ENCODE measurements around the gene CDKAL1.
"Not testable (repeated sequence)": the region's sequence is repeated elsewhere in the genome, so short reads cannot be mapped to it uniquely, and the experiment has no call there.

Gene CDKAL1

DNA sequence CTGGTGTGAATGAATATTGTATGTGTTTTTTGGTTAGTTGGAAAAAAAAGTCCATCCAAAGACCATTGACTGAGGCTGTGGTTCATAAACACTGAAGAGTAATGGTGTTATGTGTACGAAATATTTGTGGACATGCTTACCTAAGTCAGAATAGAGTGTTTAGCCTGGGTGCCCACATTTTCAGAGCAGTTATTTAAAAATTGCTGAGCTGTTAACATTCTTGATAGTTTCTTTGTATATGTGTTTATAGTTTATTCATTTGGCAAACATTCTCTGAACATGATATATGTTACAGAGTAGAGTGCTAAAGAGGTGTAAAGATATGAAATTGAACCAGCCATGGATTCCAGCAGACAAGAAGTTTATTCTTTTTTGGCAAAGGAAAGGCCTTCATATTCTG lies 20.6 kb downstream of the CDKAL1 start:
- no peak for DNase-seq

DNA sequence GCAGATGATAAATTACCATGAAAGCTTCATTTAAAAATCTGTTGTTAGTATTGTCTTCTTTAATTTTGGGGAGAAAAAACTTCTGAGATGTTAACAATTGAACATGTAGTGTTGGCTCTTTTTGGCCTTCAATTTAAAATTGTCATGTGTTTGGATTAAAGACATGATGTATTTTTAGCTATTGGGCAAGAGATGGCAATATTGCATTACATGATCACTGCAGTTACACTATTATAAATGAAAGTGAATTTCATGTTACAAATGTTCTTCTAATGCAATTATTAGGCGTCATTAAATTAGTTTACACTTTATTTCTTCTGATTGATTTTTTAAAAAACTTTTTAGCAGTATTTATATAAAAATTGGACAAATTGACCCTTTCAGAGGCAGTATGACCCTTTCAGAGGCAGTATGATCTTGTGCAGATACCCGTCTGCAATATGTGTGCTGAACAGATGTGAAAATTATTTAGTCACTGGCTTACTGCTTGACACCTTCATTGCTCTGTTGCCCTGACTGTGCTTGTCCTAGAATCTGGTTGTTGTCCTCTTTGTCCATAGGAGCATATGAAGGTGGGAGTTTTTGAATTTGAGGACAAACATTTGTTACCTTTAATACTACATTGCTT lies 25.8 kb downstream of the CDKAL1 start:
- DNase-seq: no peak

DNA sequence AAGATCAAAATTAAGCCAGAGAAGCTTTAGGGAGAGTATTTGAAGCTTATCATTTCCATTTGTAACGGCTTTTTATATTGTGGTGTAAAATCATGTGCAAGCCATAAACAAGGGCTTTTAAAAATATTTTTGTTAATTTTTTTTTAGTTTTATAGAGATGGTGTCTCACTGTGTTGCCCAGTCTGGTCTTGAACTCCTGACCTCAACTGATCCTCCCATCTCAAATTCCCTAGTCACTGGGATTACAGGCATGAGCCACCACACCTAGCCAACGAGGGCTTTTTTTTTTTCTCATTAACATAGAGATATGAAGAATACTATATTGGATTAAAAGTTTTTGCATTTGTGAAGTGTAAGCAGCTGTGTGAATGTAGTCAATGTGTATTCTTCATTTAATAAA lies 29.1 kb downstream of the CDKAL1 start:
- DNase-seq: no peak

DNA sequence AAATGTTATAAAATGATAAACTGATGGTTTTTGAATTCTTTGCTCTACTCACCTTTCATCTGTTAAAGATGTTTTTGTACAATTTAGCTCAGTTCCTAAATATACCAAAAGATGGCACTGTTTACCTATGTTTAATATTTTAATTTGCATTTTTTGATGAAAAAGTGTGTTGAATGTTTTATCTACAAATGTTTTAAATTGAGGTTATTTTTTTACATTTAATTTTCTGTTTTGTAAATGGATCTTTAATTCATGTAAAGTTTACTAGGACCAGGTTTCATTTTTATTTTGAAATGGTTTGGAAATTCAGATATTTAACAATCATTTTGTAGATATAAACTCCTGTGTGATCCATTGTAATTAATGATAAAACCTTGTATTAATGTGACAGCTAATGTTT lies 30.0 kb downstream of the CDKAL1 start:
- no peak for DNase-seq

DNA sequence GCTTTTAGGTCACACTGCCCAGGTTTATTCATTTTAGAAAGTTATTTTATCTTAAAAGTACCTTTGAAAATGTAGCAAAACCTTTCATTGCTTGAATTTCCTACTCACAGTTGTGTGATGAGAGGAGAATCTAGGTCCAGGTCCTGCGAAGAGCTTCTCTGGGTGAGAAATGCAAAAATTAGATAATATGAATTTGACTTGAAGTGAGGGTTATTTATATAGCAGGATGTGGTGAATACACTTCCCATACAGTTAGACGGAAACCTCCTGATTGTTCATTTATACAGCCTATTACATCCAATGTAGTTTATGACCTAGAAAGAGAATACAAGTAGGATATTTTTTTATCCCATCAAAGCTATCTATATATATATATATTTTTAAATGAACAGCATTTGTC lies 30.5 kb downstream of the CDKAL1 start:
- no peak for DNase-seq

DNA sequence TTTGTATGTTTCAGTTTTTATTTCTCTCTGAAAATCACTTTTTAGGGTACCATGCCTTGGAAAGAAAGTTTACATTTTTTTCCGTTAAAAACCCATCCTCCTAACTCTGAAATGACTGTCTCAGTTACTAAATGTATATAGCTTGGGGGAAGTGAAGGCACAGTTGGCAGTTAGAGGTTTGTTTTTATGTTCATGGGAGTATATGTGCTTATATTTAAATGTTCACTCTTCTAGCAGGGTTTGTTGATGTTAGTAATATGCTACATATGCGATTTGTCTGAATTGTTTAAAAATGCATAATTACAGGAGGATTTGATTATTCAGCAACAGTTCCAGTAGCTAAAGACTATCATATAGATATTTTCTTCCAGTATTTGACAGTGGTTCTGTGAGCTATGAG lies 31.1 kb downstream of the CDKAL1 start:
- no peak for DNase-seq

DNA sequence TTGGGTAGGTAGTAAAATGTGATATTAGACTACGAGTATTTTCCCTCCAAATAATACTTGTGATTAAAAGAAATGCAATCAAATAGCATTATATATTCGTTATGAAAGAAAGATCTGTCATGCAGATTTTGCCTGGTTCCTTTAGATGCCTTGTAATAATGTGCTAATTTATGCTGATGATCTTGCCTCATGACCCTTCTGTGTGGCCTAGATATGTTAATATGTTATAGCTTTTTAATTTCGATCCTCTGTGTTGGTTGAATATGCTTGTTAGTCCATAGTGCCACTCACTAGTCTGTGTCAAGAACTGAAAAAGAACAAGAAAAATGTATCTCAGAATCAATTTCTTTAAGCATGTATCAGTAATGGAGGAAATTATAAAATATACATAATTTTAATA lies 31.9 kb downstream of the CDKAL1 start:
- DNase-seq: no peak

DNA sequence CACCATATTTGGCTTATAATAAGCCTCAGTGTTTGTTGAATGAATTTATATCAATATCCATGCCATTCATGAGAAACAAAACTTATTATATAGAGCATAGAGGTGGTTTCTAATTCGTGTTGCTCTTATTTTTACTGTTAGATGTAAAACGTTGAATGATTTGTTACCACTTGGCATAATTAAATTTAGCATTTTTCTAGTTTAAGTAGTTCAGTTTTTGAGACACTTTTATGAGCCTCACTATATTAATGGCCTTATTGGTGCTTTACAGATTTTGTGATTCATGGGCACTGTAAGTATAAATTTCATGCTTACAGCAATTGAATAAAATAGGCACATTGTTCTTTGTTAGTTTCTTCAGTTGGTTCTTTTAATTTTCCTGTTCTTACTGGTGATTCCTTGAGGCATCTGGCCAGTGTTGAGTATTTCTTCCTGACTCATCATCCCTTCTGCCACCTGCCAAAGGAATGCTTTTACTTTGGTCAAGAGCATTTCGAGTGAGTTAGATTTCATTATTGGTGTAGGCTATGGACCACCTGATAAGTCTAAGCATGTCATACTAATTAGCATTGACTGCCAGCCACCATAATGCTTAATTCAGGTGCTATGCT lies 34.8 kb downstream of the CDKAL1 start:
- DNase-seq: no peak

DNA sequence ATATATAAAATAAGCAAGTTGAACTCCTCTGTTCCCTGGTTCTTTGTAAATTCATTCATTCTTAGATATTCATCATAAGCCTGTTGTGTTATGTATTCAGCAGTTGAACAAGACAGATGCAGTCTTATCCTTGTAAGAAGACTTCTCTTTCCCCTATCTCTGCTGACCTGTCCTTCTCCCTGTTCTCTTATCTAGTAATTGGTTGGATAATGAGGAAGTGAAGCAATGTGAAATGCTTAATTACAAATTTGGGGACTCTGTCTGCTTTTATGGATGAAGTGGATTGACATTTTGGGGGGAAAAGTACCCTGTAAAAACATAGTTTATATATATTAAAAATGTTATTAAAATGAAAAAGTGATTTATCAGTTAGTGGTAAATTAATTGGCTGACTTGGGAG lies 37.0 kb downstream of the CDKAL1 start:
- no peak for DNase-seq

DNA sequence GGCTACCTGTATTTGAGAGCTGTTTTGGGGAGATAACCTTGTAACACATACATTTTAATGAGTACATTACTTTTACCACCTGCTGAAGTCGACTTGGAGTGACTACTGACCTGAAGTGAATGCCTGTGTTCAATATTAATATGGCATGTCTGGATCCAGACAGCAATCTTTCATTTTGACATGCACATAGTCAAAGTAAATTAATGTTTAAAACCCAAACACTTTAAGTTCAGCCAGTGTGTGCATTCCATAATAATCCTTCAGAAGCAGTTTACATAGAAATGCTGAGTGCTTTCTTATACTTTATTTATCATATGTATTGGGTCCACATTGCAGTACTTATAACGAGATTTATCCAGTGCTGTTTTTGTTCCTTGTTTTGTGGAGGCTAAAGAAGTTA lies 38.0 kb downstream of the CDKAL1 start:
- no peak for DNase-seq

DNA sequence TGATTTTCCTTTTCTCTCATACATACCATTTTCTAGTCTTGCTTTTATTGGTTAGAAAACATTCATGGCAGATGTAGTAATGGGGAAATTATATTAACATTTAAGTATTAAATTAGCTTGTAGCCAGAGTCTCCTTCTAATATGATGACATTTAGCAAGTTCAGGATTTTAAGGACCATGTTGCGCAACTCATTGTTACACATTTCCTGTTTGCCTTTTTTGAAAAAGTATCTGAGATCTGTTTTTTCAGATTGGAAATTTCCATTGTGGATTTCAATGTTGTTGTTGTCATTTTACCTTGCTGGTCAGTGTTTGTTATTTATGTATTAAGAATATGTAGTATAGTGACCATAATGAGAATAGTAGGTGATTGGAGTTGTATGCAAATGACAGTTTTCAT lies 38.7 kb downstream of the CDKAL1 start:
- no peak for DNase-seq

DNA sequence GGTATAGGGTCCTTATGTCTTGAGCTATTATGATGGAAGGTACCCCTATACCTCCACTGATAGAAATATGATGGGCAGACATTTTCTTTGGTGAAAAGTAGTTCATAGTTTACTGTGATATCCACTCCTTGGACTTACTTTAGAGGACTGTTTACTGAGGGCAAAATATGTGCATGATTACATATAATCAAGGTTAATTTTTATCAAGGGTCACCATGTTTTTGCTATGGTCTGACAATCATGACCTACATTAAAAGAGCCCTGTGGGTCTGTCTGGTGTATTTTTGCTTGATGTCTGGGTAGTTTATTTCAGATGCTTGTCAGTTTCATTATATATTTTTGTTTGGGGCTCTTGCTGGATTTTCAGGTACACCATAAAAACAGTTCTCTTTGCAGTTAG lies 40.1 kb downstream of the CDKAL1 start:
- DNase-seq: no peak

DNA sequence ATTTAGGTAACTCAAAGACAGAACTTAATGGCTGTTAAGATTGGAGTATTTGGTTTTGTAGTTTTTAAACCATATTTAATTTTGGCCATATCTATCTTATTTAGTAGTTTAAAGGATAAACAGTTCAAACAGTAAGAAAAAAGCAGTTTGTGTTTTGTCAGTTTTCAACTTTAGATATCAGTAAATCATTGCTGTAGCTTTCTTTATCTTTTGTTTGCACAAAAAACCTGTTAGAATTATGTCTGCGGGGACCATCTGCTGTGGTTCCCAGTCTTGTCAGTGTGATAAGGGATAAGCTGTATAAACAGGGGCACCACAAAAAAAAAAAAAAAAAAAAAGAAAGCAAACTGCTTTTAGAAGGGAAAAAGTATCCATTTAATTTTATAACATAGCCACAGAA lies 40.9 kb downstream of the CDKAL1 start:
- DNase-seq: no peak

DNA sequence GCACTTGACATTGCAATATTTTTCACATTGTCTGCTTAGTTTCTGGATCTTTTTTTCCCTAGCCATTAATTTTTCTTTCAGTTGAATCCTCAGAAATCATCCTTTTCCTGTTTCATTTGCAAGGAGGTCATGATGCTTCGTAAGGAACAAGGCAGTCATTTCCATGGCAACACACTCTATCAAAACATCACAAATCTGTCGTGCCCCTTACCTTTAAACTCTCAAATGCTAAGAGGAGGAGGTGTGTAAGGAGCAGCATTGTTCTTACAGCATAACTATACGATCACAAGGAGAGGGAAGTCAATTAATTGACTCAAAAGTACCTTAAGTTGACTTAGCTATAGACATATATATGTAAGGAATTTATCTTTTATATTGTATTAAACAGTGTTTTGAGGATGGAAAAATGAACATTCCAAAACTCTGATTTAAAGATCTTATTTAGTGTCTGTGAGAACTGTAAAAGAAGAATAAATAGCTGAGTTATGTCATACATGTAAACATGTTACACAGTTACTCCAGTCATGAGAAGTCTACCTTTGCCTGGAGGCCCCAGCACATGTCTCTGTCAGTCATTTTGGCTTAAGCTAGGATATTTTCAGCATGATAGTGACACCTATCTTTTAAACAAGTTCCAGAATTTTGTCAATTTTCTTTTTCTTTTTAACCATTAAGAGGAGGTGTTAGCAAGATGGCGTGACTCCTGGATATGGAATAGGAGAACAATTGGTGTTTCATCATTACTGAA lies 41.6 kb downstream of the CDKAL1 start:
- DNase-seq: no peak

DNA sequence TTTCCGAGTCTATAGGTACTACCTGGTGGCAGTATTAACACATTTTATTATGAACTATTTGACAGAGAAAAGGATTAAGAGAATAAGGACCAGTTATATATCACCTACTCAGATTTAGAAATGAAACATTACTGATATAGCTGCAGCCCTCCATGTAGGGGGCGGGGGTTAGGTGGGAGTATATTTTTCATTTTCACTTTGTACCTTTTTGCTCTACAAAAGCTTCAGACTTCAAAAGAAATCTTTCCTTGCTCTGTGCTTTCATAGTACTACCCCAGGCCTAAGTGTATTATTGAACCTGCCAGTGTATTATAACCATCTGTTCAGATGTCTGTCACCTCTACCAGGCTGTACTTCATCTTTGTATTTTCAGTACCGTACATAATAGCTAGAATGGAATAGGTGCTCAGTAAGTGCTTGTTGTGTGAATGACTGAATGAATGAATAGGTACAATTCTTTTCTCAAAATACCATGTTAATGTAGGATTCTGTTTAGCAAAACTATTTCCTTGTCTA lies 43.0 kb downstream of the CDKAL1 start:
- DNase-seq: no peak

DNA sequence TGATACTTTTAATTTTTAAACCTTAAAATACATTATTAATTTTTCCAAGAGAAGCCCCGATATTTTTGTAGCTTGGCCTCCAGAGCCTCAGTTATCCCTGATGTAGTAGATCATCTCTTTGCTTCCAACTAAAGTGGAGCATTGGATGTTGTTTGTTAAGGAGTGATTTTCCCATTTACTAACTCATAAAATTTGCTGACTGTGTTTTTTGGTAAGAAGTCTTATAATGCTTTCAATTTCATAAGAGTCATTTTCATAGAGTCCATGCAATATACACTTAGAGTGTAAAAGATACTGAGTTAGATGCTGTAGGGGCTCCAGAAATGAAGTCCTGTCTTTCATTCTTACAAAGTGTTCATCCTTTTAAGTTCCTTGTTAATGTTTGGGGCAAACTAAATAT lies 46.8 kb downstream of the CDKAL1 start:
- no peak for DNase-seq

DNA sequence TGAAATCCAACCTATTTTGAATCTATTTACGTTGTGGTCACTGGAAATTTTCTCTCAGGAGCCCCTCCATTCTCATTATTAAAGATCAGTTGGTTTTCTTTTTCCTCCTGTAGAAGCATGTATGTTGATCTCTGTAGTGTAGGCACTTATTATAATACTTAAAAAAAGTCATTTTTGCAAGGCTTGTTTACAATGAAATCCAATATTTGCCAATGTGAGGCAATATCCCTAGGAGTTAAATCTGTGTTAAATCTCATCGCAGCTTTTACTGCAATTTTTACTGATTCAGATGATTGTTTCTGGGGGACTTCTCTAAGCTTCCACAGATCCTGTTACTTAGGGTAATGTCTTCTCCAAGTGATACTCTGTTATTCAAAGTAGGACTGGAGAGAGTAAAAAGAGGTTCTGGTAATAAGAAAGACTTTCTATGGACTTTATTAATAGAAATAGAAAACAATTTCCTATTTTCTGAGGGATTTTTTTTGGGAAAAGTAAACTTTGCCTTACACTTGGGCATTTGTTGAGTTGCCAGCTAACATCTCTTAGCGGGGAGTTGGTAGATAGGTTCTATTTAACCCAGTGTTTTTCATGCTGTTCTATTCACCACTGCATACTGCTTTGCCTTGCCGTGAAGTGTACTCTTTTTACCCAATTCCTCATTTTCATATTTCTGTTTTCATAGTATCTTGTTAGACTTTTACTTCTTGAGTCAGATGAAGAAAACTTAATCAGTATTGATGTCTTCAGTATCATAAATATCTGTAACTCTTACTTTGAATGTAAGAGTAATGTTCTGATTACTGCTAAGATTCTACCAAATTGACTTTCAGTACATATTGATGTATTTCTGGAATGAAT lies 48.6 kb downstream of the CDKAL1 start:
- DNase-seq: no peak

DNA sequence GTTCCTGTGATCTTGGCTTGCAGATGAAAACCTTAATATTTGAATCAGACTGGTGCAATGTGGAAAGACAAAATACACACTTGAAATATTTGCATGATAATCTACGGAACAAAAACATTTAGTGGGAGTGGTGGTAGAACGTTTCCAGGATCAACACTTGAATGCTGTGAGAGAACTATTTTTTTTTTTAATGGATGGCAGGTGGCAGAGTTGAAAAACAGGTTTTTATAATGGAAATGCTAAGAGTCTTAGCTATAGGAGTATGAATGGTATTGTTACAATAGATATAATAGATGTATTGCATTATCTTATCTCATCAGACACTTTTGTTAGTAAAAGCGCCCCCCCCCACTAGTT lies 49.2 kb downstream of the CDKAL1 start:
- no peak for DNase-seq

DNA sequence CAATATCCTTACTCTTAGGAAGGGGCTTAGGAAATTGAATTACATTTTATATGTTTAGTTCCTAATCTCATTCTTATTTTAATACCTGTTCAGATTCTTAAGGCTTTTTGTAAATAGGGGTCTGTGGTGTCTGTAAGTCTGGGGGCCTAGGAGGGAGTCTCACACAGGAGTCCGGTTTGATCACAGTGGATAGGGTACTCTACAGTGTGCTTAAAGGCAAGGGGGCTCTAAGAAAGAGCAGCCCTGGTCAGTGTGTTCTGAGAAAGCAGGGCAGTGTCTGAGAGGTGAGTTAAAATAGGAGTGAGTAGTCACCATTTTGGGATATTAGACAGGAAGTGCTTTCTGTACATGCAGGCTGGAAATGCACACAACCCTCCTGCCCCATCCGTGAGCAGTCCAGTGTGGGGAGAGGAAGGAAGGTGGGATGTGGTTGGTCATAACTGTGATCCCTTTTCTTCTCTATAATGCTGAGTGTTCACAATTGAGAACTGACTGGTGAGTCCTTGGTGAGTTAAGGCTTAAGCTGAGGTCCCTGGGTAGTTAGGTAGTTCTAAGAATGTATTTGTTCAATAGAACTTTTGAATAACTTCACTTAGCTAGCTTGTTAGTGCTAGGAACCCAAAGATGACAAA lies 50.0 kb downstream of the CDKAL1 start:
- DNase-seq: no peak

DNA sequence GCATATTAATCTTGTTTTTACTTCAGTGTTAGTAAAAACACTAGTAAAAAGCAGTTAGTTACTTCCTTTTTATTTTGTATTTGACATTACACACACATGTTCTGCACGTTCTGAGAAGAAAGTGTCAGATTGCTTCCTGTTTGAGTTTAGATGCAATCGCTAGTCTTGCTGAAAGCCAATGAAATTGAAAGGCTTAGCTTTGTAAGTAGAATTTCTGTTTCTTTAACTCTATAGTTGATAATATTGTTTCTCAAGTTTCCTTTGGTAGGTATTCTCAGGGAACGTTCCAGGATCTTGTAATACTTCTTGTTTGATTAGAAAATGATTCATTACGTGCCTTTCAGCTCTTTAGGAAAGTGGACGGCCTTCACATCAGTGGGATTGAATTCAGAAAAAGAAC lies 55.0 kb downstream of the CDKAL1 start:
- DNase-seq: no peak

DNA sequence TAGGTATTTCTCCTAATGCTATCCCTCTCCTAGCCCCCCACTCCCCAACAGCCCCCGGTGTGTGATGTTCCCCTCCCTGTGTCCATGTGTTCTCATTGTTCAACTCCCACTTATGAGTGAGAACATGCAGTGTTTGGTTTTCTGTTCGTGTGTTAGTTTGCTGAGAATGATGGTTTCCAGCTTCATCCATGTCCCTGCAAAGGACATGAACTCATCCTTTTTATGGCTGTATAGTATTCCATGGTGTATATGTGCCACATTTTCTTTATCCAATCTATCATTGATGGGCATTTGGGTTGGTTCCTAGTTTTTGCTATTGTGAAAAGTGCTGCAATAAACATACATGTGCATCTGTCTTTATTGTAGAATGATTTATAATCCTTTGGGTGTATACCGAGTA lies 56.2 kb downstream of the CDKAL1 start:
- not testable (repeated sequence) for DNase-seq

DNA sequence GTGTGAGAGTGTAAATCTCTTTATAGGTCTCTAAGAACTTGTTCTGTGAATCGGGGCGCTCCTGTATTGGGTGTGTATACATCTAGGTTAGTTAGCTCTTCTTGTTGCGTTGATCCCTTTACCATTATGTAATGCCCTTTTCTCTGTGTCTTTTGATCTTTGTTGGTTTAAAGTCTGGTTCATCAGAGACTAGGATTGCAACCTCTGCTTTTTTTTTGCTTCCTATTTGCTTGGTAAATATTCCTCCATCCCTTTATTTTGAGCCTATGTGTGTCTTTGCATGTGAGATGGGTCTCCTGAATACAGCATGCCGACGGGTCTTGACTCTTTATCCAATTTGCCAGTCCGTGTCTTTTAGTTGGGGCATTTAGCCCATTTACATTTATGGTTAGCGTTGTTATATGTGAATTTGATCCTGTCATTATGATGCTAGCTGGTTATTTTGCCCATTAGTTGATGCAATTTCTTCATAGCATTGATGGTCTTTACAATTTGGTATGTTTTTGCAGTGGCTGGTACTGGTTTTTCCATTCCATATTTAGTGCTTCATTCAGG lies 60.1 kb downstream of the CDKAL1 start:
- not testable (repeated sequence) for DNase-seq

Data from NCI-H510A (cell line).